ENCODE measurements around the gene GART. TPM values are rescaled to one million over a fixed set of nuclear protein-coding genes. Genes with fewer than 3 reads are reported as not detected.

GART gene
- total RNA-seq, 1 experiment from 2014 or later = 241 TPM

DNA sequence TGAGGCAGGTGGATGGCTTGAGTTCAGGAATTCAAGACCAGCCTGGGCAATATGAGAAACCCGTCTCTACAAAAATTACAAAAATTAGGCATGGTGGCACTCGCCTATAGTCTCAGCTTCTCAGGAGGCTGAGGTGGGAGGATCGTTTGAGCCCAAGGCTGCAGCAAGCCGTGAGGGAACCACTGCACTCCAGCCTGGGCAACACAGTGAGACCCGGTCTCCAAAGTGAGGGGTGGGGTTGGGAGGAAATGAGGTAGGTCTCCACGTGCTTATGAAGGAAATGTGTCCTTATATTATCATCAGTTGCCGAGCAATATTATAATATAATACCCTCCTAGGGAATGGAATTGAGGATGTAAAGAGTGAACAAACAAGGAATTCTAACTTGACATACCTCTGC is 64.9 kb downstream of the GART start (continued):
- TF ChIP-seq, protein P1, sequence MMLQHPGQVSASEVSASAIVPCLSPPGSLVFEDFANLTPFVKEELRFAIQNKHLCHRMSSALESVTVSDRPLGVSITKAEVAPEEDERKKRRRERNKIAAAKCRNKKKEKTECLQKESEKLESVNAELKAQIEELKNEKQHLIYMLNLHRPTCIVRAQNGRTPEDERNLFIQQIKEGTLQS (IDR thresholded peaks at IDR 0.05) = no peak
- TF ChIP-seq POLR2A (IDR thresholded peaks at IDR 0.05; ENCODE audit: borderline replicate concordance, extremely low read depth, insufficient read depth, insufficient read length) = no peak
- TF ChIP-seq SP1 (IDR thresholded peaks at IDR 0.05; ENCODE audit: low read depth) = no peak
- TF ChIP-seq CEBPB (IDR thresholded peaks at IDR 0.05; ENCODE audit: low read depth) = no peak
- no peak for TF ChIP-seq REST (IDR thresholded peaks at IDR 0.05; ENCODE audit: low read depth)
- TF ChIP-seq JUND (IDR thresholded peaks at IDR 0.05) = no peak
- no peak for TF ChIP-seq FOSL1 (IDR thresholded peaks at IDR 0.05; ENCODE audit: low read depth)
- TF ChIP-seq ELF1 (IDR thresholded peaks at IDR 0.05; ENCODE audit: borderline replicate concordance, low read depth) = no peak
- no peak for TF ChIP-seq SRF (IDR thresholded peaks at IDR 0.05; ENCODE audit: low read depth)
- TF ChIP-seq POLR2AphosphoS5 (IDR thresholded peaks at IDR 0.05; ENCODE audit: low read depth, low read length) = no peak

- no peak for TF ChIP-seq RAD21 (IDR thresholded peaks at IDR 0.05; ENCODE audit: low read depth)
- no peak for TF ChIP-seq CEBPB (IDR thresholded peaks at IDR 0.05; ENCODE audit: low read depth)
- TF ChIP-seq POLR2A (IDR thresholded peaks at IDR 0.05; ENCODE audit: borderline replicate concordance, extremely low read depth, insufficient read depth, insufficient read length) = no peak
- no peak for TF ChIP-seq SRF (IDR thresholded peaks at IDR 0.05; ENCODE audit: low read depth)
- TF ChIP-seq JUND (IDR thresholded peaks at IDR 0.05) = no peak
- no peak for TF ChIP-seq ZFX (IDR thresholded peaks at IDR 0.05)
- no peak for TF ChIP-seq EZH2 (IDR thresholded peaks at IDR 0.05)
- no peak for TF ChIP-seq REST (IDR thresholded peaks at IDR 0.05; ENCODE audit: low read depth)
- no peak for TF ChIP-seq EGR1 (IDR thresholded peaks at IDR 0.05; ENCODE audit: low read depth)
- no peak for TF ChIP-seq POLR2AphosphoS5 (IDR thresholded peaks at IDR 0.05; ENCODE audit: low read depth, low read length)
- TF ChIP-seq TCF7L2 (IDR thresholded peaks at IDR 0.05; ENCODE audit: borderline replicate concordance, extremely low read depth, insufficient read depth, insufficient read length) = no peak
- TF ChIP-seq MAX (IDR thresholded peaks at IDR 0.05) = no peak
- TF ChIP-seq, protein P1 (IDR thresholded peaks at IDR 0.05) = no peak
- Histone ChIP-seq H4K20me1 (ENCODE audit: insufficient read depth) (no peaks in the 10 kb centered on the region), H3K36me3 (ENCODE audit: control insufficient read depth in 1 of 2, insufficient read depth in 2 of 2, low read length in 2 of 2) (no peaks in the 10 kb centered on the region), H3K4me1 (ENCODE audit: control insufficient read depth in 1 of 2, insufficient read depth in 2 of 2, low read length in 2 of 2) (peaks cover 2 to 3% of the 10 kb centered on the region in 2 experiments), H3K4me3 (replicated peaks in 1 of 2; ENCODE audit: low read depth in 1 of 2, low read length in 2 of 2) (no peak overlapping the region), H3K79me2 (ENCODE audit: insufficient read depth, low read length) (peaks cover 7% of the 10 kb centered on the region; the same call in 1 of the 2 replicates), H3K9me2 (ENCODE audit: insufficient read depth) (no peaks in the 10 kb centered on the region), H3K9me3 (ENCODE audit: control insufficient read depth in 1 of 2, insufficient read depth in 1 of 2, low read depth in 1 of 2, low read length in 2 of 2) (0 out of 4 replicates have a peak, but pooled peaks cover 0 to 6% of the 10 kb centered on the region in 2 experiments), H2AFZ (ENCODE audit: low read depth, low read length, poor library complexity, severe bottlenecking) (no peak overlapping the region), H3K4me2 (ENCODE audit: low read length) (no peak overlapping the region), H3K27me3 (ENCODE audit: insufficient read depth, low read length) (no peaks in the 10 kb centered on the region), H3K9ac (ENCODE audit: low read length) (no peak overlapping the region), H3K27ac (ENCODE audit: low read depth, low read length) (no peak overlapping the region)
- ATAC-seq = no peak
- ChIA-PET CTCF (no interaction called here), POLR2A (no interaction called here), RAD21 (ENCODE audit: low non-redundant PET in 1 of 2, low total read pairs in 2 of 2, uncharacterized antibody in 2 of 2, unreplicated experiment in 2 of 2) (interaction anchor here in 1 of 2 experiments (0.7 kb wide), 1 partner anchor 273 kb away, joined by 4 read pairs; no protein-coding TSS in a partner anchor)
- BruUV-seq (replicated peaks) = no TSS peak
- no peak for DNase-seq (ENCODE audit: low read depth, low spot score)
- intact Hi-C loops (cut with micrococcal nuclease) = no loop called here
These were observed 68.6 kb downstream of the GART start for GRCh38 chr21:33473344-33473743.

All from HCT116 (cell line).